ENCODE results near the gene NTN5.

NTN5 gene

GRCh38 chr19:48671446-48671995, 1.3 kb downstream of the NTN5 start:
- FAIRE-seq (no peak), DNase-seq (ENCODE audit: insufficient read length, low spot score) (no peak)
- TF ChIP-seq CTCF (IDR thresholded peaks at IDR 0.05; ENCODE audit: insufficient read depth, missing control alignments) = no peak

GRCh38 chr19:48670699-48671445, 1.9 kb downstream of the NTN5 start:
- TF ChIP-seq CTCF (IDR thresholded peaks at IDR 0.05; ENCODE audit: insufficient read depth, missing control alignments) = no peak
- no peak for FAIRE-seq
- DNase-seq (ENCODE audit: insufficient read length, low spot score) = no peak

GRCh38 chr19:48669903-48670668, 2.7 kb downstream of the NTN5 start:
- FAIRE-seq (no peak), DNase-seq (ENCODE audit: insufficient read length, low spot score) (no peak)
- no peak for TF ChIP-seq CTCF (IDR thresholded peaks at IDR 0.05; ENCODE audit: insufficient read depth, missing control alignments)

GRCh38 chr19:48668761-48669160, 4.1 kb downstream of the NTN5 start:
- FAIRE-seq = no peak

GRCh38 chr19:48668332-48668731, 4.5 kb downstream of the NTN5 start:
- TF ChIP-seq CTCF (IDR thresholded peaks at IDR 0.05; ENCODE audit: insufficient read depth, missing control alignments) = no peak
- DNase-seq (ENCODE audit: insufficient read length, low spot score) (no peak), FAIRE-seq (no peak)

More at GRCh38 chr19:48668761-48669160, 4.1 kb downstream of the NTN5 start:
- no peak for TF ChIP-seq CTCF (IDR thresholded peaks at IDR 0.05; ENCODE audit: insufficient read depth, missing control alignments)
- no peak for DNase-seq (ENCODE audit: insufficient read length, low spot score)

- DNase-seq (ENCODE audit: insufficient read length, low spot score) (no peak), FAIRE-seq (no peak)
- TF ChIP-seq CTCF (IDR thresholded peaks at IDR 0.05; ENCODE audit: insufficient read depth, missing control alignments) = no peak
Observed at GRCh38 chr19:48665786-48666185, 7.0 kb downstream of the NTN5 start.
